ENCODE measurements around the gene POMT1. TPM values are rescaled to one million over a fixed set of nuclear protein-coding genes. Genes with fewer than 3 reads are reported as not detected.
A peak's percentile ranks its signal among the peaks of the same experiment; 100 is the strongest.
"Not testable (repeated sequence)": the region's sequence is repeated elsewhere in the genome, so short reads cannot be mapped to it uniquely, and the experiment has no call there.

Gene POMT1, protein sequence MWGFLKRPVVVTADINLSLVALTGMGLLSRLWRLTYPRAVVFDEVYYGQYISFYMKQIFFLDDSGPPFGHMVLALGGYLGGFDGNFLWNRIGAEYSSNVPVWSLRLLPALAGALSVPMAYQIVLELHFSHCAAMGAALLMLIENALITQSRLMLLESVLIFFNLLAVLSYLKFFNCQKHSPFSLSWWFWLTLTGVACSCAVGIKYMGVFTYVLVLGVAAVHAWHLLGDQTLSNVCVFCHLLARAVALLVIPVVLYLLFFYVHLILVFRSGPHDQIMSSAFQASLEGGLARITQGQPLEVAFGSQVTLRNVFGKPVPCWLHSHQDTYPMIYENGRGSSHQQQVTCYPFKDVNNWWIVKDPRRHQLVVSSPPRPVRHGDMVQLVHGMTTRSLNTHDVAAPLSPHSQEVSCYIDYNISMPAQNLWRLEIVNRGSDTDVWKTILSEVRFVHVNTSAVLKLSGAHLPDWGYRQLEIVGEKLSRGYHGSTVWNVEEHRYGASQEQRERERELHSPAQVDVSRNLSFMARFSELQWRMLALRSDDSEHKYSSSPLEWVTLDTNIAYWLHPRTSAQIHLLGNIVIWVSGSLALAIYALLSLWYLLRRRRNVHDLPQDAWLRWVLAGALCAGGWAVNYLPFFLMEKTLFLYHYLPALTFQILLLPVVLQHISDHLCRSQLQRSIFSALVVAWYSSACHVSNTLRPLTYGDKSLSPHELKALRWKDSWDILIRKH
- 22.9 and 31.2 TPM in 2 replicates for total RNA-seq (2014; rRNA removed; shearing (Covaris generic))

- peak; percentile 97 for DNase-seq (ENCODE audit: low read depth)
These were observed at the start of gene POMT1 for GRCh38 chr9:131502781-131503625. Gene POMT1 (plus strand): TSS chr9:131502918. CDS start chr9:131504219, 1,301 bp downstream.

DNA sequence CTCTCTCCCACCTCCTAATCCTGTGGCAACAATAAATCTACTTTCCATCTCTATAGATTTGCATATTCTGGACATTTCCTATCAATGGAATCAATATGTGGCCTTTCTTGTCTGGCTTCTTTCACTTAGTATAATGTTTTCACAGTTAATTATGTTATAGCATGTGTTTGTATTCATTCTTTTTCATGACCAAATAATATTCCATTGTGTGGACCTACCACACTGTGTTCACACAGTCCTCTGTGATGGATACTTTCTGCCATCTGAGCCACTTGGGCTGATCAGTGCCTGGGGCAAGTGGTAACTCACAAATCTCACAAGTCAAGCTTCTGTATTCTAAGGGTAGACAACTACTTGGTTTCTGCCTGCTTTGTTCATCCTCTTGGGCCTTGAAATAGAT lies 48.7 kb upstream of the POMT1 start:
- no peak for DNase-seq (ENCODE audit: low read depth)

DNA sequence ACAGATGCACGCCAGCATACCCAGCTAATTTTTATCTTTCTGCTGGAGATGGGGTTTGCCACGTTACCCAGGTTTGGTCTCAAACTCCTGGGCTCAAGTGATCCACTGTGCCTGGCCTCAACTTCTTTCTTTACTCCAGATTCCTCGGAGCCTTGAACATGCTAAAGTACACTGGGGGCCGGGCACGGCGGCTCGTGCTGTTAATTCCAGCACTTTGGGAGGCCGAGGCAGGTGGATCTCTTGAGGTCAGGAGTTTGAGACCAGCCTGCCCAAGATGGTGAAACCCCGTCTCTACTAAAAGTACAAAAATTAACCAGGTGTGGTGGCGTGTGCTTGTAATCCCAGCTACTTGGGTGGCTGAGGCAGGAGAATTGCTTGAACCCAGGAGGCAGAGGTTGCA lies 47.1 kb upstream of the POMT1 start:
- not testable (repeated sequence) for DNase-seq (ENCODE audit: low read depth)

GRCh38 chr9:131457746-131458145 lies 45.0 kb upstream of the POMT1 start:
- DNase-seq (ENCODE audit: low read depth): no peak

DNA sequence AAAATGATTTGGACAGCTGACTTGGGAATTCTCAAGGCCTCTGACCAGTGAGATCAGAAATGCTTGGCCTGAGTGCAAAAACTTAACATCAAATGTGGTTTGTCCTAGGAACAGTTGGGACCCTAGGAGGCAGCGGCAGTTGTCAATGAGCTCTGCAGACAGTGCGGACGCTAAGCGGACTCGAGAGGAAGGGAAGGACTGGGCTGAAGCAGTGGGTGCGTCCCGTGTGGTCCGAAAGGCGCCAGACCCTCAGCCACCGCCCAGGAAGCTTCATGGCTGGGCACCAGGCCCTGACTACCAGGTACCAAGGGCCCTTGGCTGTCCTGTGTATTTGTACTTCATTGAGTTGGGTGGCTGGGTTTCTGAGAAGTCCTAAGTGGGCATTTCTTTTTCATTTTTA lies 43.7 kb upstream of the POMT1 start:
- DNase-seq (ENCODE audit: low read depth): no peak

DNA sequence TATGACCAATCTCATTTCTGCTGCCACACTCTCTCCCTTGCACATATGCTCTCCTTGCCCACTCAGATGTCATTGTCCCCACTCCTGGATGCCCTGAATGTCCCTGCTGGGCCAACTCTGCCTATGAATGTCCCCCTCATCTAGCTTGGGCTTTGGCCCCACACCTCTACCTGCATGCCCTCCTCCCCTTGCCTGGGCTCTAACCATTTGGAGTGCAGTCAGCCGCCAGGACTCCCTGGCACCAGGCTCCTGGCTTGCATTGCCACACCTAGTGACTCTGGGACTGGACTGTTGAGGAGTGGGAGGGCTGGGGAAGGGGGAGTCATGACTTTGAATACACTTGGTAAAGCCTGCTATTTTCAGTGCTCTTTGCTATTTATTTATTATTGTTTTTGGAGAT lies 41.6 kb upstream of the POMT1 start:
- no peak for DNase-seq (ENCODE audit: low read depth)

DNA sequence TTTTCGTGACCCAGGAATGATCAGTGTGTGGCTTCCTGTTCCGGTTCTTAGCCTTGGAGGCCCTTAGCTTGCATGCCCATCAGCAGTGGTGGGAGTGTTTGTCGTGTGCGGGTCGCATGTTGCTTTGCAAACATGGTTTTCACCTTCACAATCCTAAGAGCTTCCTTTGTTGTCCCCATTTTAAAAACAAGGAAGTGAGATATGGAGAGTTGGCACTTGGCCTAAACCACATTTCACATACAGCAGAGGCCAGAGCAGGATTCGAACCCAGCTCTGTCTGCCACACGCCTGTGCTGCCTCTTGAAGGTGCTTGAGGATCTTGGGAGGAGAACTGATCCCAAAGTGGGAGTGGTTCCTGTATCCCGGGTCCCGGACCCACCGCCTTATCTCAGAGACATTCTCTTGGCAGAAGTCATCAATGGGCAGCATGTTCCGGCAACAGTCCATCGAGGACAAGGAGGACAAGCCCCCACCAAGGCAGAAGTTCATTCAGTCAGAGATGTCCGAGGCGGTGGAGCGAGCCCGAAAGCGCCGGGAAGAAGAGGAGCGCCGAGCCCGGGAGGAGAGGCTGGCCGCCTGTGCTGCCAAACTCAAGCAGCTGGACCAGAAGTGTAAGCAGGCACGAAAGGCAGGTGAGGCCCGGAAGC lies 38.2 kb upstream of the POMT1 start:
- no peak for DNase-seq (ENCODE audit: low read depth)

DNA sequence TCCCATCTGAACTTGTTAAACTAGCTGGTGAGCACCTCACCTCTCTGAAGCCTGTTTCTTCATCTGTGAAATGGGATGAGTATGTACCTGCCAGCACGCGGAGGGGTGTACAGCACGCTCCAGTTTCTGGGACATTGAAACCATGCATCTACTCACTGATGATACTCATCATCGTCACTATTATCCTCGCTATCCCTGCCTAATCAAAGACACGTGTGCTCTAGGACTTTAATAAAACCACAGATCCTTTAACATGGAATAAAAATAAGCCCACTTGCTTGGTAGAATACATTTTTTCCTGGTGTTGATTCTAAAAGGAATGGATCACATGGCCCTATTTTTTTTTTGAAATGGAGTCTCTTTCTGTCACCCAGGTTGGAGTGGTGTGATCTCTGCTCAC lies 37.3 kb upstream of the POMT1 start:
- no peak for DNase-seq (ENCODE audit: low read depth)

- DNase-seq (ENCODE audit: low read depth): no peak
These were observed 35.3 kb upstream of the POMT1 start for GRCh38 chr9:131467214-131467935.

DNA sequence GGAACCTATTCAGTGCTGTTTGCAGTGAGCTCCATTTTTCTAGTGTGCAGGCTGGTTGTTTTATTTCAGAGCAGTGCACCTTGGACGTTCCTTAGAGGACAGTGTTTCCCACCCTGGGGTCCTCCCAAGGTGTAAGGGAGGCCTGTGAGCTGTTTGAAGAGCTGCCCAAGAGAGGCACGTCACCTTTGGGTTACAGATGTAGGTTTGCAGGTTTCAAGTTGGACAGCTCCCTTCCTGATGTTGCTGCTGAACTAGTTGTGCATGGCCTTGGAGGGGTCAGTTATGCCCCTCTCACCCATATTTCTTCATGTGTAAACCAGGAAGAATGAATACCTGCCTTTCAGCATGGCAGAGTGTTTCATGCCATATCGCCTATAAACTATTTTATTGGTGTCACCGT lies 34.7 kb upstream of the POMT1 start:
- DNase-seq (ENCODE audit: low read depth): no peak

DNA sequence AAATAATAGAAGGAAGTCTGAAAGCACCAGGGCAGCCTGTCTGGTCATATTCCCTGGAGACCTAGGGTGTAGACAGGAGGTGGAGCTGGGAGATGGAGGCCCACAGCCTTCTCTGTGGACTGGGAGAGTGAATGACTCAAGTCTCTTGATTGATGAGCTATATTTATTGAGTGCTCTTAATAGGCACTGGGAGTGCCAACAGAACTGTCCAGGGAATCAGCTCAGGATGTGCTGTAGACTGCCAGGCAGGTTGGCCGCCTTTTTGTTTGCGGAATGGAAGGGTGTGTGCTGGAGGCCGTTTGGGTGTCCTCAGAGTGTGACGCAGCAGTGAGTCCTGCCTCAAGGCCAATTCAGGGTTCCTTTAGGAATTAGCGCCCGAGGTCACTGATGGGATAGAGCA lies 33.4 kb upstream of the POMT1 start:
- DNase-seq (ENCODE audit: low read depth): no peak

DNA sequence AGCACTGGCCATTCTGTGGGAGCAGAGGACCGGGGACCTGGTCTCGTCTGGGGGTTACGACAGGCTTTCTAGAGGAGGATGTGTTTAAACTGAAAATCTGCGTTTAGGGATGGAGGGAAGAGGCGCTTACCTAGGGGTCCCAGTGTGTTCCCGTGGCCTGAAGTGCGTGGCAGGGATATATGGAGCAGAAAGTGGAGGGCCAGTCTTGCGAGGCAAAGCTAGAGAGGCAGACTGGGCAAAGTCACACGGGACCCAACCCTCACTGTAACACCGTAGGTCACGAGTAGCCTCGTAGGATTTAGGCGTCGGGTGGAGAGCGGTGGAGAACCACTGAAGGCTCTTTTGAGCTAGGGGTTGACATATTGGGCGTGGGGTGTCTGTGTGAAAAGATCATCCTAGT lies 32.8 kb upstream of the POMT1 start:
- no peak for DNase-seq (ENCODE audit: low read depth)

GRCh38 chr9:131470581-131470991 lies 32.1 kb upstream of the POMT1 start:
- DNase-seq (ENCODE audit: low read depth): no peak

DNA sequence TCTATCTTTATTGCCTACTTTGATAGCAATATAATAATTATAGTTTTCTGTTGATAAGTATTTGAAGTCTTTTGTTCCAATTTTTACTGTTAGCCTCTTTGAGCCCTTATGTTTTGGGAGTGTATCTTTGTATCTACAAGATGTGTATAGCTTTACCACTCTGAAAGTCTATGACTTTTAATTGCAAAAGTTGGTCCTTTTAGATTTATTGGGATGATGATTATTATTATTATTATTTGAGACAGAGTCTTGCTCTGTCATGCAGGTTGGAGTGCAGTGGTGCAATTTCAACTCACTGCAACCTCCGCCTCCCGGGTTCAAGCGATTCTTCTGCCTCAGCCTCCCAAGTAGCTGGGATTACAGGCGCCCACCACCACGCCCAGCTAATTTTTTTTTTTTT lies 30.6 kb upstream of the POMT1 start:
- not testable (repeated sequence) for DNase-seq (ENCODE audit: low read depth)

- no peak for DNase-seq (ENCODE audit: low read depth)
These were observed 29.4 kb upstream of the POMT1 start for GRCh38 chr9:131473198-131473885.

- no peak for DNase-seq (ENCODE audit: low read depth)
These were observed 28.8 kb upstream of the POMT1 start for GRCh38 chr9:131473891-131474290.

- no peak for DNase-seq (ENCODE audit: low read depth)
These were observed 28.0 kb upstream of the POMT1 start for GRCh38 chr9:131474711-131475110.

DNA sequence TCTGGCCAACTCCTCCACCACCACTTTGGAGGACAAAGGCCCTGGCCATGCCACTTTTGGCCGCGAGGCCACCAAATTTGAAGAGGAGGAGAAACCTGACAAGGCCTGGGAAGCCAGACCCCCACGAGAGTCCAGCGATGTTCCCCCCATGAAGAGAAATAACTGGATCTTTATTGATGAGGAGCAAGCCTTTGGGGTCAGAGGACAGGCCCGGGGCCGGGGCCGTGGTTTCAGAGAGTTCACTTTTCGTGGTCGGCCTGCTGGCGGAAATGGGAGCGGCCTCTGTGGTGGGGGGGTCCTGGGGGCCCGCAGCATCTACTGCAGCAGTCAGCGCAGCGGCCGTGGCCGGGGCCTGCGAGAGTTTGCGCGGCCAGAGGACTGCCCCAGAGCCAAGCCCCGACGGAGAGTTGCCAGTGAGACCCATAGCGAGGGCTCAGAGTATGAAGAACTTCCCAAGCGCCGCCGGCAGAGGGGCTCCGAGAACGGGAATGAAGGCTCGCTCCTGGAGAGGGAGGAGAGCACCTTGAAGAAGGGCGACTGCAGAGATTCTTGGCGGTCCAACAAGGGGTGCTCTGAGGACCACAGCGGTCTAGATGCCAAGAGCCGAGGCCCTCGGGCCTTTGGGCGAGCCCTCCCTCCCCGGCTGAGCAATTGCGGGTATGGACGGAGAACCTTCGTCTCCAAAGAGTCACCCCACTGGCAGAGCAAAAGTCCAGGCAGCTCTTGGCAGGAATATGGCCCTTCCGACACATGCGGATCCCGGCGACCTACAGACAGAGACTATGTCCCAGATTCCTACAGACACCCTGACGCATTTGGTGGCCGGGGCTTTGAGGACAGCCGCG lies 27.4 kb upstream of the POMT1 start:
- DNase-seq (ENCODE audit: low read depth): no peak

DNA sequence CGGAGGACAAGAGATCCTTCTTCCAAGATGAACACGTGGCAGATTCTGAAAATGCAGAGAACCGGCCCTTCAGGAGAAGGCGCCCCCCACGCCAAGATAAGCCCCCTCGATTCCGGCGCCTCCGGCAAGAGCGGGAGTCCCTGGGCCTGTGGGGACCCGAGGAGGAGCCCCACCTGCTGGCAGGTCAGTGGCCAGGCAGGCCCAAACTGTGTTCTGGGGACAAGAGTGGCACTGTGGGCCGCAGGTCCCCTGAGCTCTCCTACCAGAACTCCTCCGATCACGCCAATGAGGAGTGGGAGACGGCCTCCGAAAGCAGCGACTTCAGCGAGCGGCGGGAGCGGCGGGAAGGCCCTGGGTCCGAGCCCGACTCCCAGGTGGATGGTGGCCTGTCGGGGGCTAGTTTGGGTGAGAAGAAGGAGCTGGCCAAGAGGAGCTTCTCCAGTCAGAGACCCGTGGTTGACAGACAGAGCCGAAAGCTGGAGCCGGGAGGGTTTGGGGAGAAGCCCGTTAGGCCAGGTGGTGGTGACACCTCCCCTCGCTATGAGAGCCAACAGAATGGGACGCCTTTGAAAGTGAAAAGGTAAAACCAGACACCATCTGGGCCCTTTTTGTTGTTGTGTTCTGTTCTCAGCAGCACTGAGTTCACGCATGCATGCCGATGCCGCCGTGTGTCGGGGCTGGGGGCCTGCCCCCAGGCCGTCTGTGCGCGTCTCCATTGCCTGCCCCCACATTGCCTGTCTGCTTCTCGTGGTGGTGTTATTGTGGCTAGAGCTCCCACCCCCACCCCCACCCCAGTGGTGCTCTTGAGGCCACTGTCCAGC lies 26.6 kb upstream of the POMT1 start:
- DNase-seq (ENCODE audit: low read depth): no peak
